DMS114 treated with DMSO at 0.1 percent for 48 hours (cell line): ENCODE data around the gene PATJ.
"Not testable (repeated sequence)": the region's sequence is repeated elsewhere in the genome, so short reads cannot be mapped to it uniquely, and the experiment has no call there.

Experiments
- DNase-seq: peaks from one replicate; lab custom pipeline; 2025; ENCODE audit not compliant: unreplicated experiment; lab: John Stamatoyannopoulos, UW

PATJ gene, protein sequence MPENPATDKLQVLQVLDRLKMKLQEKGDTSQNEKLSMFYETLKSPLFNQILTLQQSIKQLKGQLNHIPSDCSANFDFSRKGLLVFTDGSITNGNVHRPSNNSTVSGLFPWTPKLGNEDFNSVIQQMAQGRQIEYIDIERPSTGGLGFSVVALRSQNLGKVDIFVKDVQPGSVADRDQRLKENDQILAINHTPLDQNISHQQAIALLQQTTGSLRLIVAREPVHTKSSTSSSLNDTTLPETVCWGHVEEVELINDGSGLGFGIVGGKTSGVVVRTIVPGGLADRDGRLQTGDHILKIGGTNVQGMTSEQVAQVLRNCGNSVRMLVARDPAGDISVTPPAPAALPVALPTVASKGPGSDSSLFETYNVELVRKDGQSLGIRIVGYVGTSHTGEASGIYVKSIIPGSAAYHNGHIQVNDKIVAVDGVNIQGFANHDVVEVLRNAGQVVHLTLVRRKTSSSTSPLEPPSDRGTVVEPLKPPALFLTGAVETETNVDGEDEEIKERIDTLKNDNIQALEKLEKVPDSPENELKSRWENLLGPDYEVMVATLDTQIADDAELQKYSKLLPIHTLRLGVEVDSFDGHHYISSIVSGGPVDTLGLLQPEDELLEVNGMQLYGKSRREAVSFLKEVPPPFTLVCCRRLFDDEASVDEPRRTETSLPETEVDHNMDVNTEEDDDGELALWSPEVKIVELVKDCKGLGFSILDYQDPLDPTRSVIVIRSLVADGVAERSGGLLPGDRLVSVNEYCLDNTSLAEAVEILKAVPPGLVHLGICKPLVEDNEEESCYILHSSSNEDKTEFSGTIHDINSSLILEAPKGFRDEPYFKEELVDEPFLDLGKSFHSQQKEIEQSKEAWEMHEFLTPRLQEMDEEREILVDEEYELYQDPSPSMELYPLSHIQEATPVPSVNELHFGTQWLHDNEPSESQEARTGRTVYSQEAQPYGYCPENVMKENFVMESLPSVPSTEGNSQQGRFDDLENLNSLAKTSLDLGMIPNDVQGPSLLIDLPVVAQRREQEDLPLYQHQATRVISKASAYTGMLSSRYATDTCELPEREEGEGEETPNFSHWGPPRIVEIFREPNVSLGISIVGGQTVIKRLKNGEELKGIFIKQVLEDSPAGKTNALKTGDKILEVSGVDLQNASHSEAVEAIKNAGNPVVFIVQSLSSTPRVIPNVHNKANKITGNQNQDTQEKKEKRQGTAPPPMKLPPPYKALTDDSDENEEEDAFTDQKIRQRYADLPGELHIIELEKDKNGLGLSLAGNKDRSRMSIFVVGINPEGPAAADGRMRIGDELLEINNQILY (N-terminal part only)

DNA sequence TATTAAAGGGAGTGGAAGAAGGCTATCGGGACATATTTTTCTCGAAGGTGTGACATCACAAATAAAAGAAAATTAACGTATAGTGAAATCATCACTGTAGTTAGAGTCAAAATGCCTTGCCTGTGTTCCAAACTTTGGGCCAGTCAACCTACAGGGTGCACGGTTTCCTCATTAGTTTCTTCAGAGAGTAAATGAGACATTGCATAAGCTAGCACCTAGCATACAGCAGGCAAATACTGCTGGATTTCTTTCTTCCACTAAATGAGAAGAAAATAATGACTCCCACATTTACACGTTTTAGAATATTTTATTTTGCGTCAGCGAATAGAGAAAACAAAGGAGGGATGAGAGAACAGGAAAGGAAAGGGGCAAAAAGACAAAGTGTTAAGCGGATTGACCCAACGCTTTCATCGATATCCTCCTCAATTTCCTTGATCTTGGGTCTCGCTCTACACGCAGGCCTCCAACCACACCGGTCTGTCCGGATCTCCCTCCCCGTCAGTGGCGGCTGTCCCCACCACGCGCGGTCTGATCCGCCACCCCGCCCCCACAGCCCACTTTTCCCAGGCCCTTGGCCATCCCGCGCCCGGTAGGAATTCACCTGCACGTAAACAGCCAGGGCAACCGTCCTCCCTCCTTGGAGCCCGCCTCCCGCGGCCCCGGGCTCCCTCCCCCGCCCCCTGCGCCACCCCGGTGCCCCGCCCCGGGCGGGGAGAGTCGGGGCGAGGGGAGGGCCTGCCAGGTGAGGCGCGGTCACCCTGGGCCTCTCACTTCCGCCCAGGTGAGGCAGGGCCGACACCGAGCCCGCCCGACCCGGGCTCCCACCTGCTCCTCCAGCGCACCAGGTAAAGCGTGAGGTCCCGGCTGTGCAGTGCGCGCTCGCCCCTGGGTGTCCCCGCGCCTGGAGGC lies at the start of gene PATJ:
Gene PATJ, plus strand, starts transcription at position 770 of the 909 bp plus-strand sequence. CDS start 20,413 bp downstream, outside the sequence.
- no peak for DNase-seq

DNA sequence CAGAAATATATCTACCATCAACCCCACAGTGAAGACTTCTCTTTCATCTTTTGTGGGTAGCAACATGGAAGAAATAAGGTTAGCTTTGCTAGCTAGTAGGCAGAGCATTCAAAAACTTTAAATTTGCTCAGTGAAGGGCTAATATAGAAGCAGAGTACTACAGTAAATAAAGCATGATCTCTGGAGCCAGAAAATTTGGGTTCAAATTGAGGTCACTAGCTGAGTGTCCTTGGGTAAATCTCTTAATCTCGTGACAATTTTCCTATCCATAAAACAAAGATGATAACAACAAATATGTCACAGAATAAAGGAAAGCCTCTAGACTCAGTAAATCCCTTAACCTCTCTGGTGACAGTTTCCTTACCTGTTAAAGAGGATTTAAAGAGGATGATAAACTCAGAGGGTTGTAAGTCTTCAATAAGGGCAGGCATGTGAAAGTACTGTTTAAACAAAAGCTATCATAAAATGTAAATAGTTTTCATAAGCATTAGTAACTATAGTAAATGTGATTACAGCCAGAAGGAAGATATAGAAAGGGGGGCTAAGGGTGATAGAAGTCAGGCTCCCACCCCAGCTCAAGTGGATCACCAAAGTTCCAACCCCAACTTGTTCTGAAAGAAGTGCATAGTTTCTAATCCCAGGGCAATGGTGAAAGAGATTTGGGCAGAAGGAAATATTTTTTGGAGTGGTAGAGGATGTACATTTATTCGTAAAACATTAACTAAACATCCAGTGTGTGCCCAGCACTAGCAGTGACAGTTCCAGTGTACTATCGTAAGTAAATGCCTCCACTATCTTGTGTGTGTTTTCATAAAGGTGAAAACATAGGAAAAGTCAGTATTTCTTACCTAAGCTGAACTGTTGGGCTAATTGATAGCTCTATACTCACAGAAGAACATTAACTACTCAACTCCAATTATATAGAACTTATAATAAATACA lies 42.1 kb upstream of the PATJ start:
- no peak for DNase-seq

- DNase-seq, result no peak
Measured at GRCh38 chr1:61708953-61709907, 33.0 kb upstream of the PATJ start.

DNA sequence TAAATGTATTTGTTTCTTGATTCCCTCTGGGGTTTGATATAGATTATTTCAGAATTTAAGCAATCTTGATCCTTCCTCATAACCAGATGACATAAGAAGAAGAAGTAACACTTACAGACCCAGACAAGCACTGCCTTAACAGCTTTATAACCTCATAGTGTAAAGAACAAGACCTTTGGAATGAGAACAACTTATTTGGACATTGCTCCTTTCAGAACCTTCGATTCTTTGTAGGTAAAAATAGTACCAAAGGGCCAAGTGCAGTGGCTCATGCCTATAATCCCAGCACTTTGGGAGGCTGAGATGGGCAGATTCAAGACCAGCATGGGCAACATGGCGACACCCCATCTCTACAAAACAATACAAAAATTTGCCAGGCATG lies 32.4 kb upstream of the PATJ start:
- no peak for DNase-seq

- DNase-seq, result not testable (repeated sequence)
Measured at GRCh38 chr1:61711257-61711656, 31.0 kb upstream of the PATJ start.

DNA sequence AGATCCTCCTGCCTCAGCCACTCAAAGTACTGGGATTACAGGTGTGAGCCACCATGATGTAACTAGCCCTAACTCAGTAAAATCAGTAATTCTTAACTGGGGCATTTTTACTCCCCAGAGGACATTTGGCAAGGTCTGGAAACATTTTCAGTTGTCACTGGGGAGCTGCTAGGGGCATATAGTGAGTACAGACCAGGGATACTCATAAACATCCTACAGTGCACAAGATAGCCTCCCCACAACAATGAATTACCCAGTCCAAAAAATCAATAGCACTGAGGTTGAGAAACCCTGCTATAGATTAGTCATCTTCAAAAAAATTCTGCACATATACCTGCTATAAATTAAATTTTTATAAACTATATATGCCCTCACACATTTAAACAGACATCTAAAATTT lies 30.3 kb upstream of the PATJ start:
- no peak for DNase-seq

GRCh38 chr1:61718996-61719663 lies 23.1 kb upstream of the PATJ start:
- DNase-seq, result not testable (repeated sequence)

DNA sequence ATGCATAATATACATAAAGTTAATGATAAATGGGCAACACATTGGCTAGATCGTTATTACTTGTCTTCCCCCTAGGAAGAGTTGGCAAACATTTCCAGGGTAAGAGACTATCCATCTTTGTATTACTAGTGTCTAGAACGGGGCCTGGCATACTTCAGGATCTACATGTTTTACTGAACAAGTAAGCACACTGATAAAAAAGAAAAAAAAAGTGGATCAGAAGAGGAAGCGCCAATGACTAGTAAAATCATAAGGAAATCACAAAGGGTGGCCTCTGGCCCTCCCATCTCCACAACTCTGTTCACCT lies 17.8 kb upstream of the PATJ start:
- DNase-seq, result no peak

DNA sequence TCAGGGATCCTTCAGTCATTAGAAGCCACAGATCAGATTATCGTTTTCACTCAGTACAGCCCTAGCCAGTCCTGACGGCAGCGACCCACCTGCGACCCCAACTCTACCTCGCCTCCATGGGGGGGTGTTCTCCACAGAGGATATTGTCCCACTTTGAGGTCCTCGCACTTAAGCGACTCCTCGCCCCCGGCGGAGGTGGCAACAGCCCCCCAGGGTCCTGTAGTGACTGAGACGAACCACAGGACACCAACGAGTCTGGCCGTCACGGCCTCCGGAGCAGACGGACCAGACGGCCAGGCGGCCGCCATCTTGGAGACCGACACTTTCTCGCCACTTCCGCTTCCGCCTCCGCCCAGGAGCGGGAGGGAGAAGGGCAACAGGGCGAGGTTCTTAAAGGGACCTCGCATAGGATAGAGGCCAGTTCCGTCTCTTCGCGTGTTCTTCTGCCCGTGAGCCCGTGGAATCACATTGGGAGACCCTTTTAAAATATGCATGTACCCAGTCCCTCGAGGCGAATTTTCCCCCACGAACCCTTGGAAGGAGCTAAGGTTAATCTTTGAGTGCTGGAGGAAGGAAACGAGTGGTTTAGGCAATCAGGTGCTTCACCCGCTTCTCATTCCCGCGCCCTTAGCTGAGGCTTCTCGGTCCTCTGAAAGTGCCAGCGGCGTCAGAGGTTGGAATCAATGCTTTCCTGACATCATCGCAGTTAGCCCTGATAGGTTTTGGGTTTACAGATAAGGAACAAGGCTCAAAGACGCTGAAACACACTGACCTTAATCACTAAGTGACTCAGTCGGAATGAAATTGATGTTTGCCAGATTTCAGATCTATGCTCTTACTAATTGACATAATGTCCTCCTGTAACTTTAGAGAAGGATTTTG lies 17.2 kb upstream of the PATJ start, which contains the start of gene TM2D1:
Gene TM2D1, minus strand, starts transcription at position 329 of the 882 bp plus-strand sequence. Its CDS starts 21 bp downstream, at position 308.
- DNase-seq, result peak; percentile 92

DNA sequence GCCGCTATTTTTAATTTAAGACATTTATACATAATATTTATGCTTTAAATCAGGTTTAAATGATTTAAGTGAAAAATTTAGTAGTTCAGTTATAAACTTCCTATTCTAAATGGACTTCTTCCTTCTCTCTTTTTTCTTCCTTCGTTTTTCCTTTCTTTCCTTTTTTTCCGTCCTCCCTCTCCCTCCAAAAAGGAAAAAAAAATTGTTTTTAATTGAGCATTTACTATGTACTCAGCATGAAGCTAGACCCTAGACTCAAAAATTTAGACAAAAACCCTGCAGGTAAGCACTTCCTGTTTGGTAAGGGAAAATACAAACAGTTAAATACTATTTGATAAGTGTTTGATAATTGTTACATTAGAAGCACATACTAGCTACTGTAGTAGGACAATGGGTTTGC lies 14.7 kb upstream of the PATJ start:
- DNase-seq, result no peak

GRCh38 chr1:61730679-61731078 lies 11.6 kb upstream of the PATJ start:
- DNase-seq, result not testable (repeated sequence)

DNA sequence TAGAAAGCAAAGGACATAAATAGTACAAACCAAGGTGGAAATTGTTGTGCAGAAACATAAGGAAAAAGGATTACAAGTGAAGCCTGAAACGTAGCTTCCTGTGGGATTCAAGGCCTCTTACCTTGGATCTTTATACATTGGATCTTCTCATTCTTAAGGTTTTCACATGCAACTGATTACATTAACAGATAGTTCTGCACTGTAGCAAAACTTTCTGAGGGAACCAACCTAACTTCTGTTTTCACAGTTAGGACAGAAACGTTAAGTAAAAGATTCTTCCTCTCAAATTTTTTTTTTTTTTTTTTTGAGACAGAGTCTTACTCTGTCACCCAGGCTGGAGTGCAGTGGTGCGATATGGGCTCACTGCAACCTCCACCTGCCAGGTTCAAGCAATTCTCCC lies 9.6 kb upstream of the PATJ start:
- DNase-seq, result no peak

DNA sequence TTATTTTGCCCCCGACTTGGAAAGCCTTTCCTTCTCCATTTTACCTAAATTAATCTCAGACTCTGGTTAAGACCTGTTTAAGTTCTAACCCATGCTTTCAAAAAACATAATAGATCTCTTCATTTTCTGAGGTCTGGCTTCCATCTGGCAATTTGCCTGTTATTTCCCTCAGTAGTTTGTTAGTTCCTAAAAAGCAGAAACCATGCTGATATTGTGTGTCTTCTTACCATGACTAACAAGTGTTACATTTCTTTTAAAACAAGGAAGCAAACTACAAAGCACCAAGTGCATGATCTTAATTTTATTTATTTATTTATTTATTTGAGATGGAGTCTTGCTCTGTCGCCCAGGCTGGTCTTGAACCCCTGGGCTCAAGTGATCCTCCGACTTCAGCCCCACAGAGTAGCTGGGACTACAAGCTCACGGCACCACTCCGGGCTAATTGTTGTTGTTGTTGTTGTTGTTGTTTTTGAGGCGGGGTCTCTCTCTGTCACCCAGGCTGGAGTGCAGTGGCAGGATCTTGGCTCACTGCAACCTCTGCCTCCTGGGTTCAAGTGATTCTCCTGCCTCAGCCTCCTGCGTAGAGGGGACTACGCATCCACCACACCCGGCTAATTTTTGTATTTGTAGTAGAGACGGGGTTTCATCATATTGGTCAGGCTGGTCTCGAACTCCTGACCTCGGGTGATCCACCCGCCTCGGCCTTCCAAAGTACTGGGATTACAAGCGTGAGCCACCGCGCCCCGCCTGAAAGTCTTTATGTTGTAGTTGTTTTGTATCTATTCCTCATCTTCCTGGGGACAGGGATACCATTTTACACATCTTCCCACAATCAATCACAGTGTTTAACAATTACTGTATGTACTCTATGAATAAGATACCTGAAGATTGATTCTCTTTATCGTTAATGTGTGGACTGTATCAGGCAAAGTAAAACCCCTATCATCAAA lies 1.3 kb upstream of the PATJ start:
- no peak for DNase-seq

GRCh38 chr1:61742620-61743430 lies 545 bp downstream of the PATJ start:
- DNase-seq, result no peak

- DNase-seq, result no peak
Measured at GRCh38 chr1:61743431-61743705, 1.1 kb downstream of the PATJ start.
